Muscle of leg (tissue), 9 donors: Measurements from ENCODE around the gene SLC4A1. TPM values are rescaled to one million over a fixed set of nuclear protein-coding genes. Genes with fewer than 3 reads are reported as not detected.

Experiments
- polyA plus RNA-seq, 8 donors: library from polyadenylated mRNA; unstranded; fragments of 120-200 nt; gene quantifications; one replicate each; pipeline versions ENCODE4 v1.2.1 to v1.2.3, GENCODE V29; 2013; ENCODE audit warnings: inconsistent platforms in 1 of 8, low replicate concordance in 1 of 8; ENCODE audit not compliant: insufficient read length in 8 of 8, insufficient read depth in 1 of 8
- total RNA-seq: library from RNA; stranded (reverse); fragments of 120-200 nt; gene quantifications from one replicate; pipeline ENCODE4 v1.2.4, GENCODE V29; 2013

The SLC4A1 gene
- total and polyA plus RNA-seq, 9 donors: 5.2 to 20.9 (median 11.6) TPM

Other genes starting within 250 kb of the SLC4A1 start
- gene LSM12, start 201.5 kb downstream of the SLC4A1 start, total RNA-seq: 14.4 TPM
- gene LSM12, start 201.5 kb downstream of the SLC4A1 start, polyA plus RNA-seq: 10 to 100 TPM; 23.6 to 32.6 (median 28.0) TPM
- gene G6PC3, start 197.4 kb downstream of the SLC4A1 start, total RNA-seq: 16.1 TPM
- gene G6PC3, start 197.4 kb downstream of the SLC4A1 start, polyA plus RNA-seq: 10 to 100 TPM; 33.6 to 43.8 (median 37.9) TPM
- 52.2 TPM for gene HDAC5, start 144.5 kb downstream of the SLC4A1 start, total RNA-seq
- gene HDAC5, start 144.5 kb downstream of the SLC4A1 start, polyA plus RNA-seq: 10 to 100 TPM; 44.4 to 64.4 (median 52.0) TPM
- 1.2 TPM for gene HROB, start 126.2 kb downstream of the SLC4A1 start, total RNA-seq
- gene HROB, start 126.2 kb downstream of the SLC4A1 start, polyA plus RNA-seq: 1 to 10 TPM; 2.1 to 3.4 (median 2.5) TPM
- gene ASB16, start 97.4 kb downstream of the SLC4A1 start, total RNA-seq: 3.3 TPM
- 10 to 100 TPM in 6 of 8 donors, 1 to 10 TPM in 2; 7.7 to 17.9 (median 12.3) TPM for gene ASB16, start 97.4 kb downstream of the SLC4A1 start, polyA plus RNA-seq
- 33.6 TPM for gene TMUB2, start 81.2 kb downstream of the SLC4A1 start, total RNA-seq
- gene TMUB2, start 81.2 kb downstream of the SLC4A1 start, polyA plus RNA-seq: 10 to 100 TPM; 38.2 to 53.2 (median 45.1) TPM
- 31.8 TPM for gene ATXN7L3, start 68.3 kb downstream of the SLC4A1 start, total RNA-seq
- gene ATXN7L3, start 68.3 kb downstream of the SLC4A1 start, polyA plus RNA-seq: 10 to 100 TPM; 46.1 to 58.2 (median 55.5) TPM
- gene UBTF, start 48.5 kb downstream of the SLC4A1 start, total RNA-seq: 54.3 TPM
- gene UBTF, start 48.5 kb downstream of the SLC4A1 start, polyA plus RNA-seq: 10 to 100 TPM; 66.4 to 88.6 (median 76.5) TPM
- 1.4 TPM for gene RUNDC3A, start 40.5 kb upstream of the SLC4A1 start, total RNA-seq
- gene RUNDC3A, start 40.5 kb upstream of the SLC4A1 start, polyA plus RNA-seq: 1 to 10 TPM; 1.4 to 5.2 (median 3.7) TPM
- gene SLC25A39, start 56.7 kb upstream of the SLC4A1 start, total RNA-seq: 35.9 TPM
- gene SLC25A39, start 56.7 kb upstream of the SLC4A1 start, polyA plus RNA-seq: 10 to 100 TPM; 53.5 to 87.7 (median 71.2) TPM
- 91.2 TPM for gene GRN, start 77.2 kb upstream of the SLC4A1 start, total RNA-seq
- 100 to 1,000 TPM; 190 to 247 (median 220) TPM for gene GRN, start 77.2 kb upstream of the SLC4A1 start, polyA plus RNA-seq
- 52.9 TPM for gene FAM171A2, start 95.7 kb upstream of the SLC4A1 start, total RNA-seq
- gene FAM171A2, start 95.7 kb upstream of the SLC4A1 start, polyA plus RNA-seq: 100 to 1,000 TPM in 3 of 8 donors, 10 to 100 TPM in 5; 55.3 to 110 (median 86.5) TPM
- gene ITGA2B, start 121.5 kb upstream of the SLC4A1 start, total RNA-seq: 2.0 TPM
- gene ITGA2B, start 121.5 kb upstream of the SLC4A1 start, polyA plus RNA-seq: 1 to 10 TPM; 1.7 to 4.1 (median 2.8) TPM
- gene GPATCH8, start 235.3 kb upstream of the SLC4A1 start, total RNA-seq: 24.0 TPM
- 10 to 100 TPM; 24.2 to 35.8 (median 26.8) TPM for gene GPATCH8, start 235.3 kb upstream of the SLC4A1 start, polyA plus RNA-seq